GM21528 (cell line): ENCODE measurements around the gene TCP11L2.
"Not testable (repeated sequence)": the region's sequence is repeated elsewhere in the genome, so short reads cannot be mapped to it uniquely, and the experiment has no call there.

Experiments
- ATAC-seq: cut with Tn5 transposase; IDR thresholded peaks from one replicate; pipeline ENCODE4 v1.9.1; 2021; ENCODE audit warnings: mild to moderate bottlenecking, moderate library complexity; ENCODE audit not compliant: unreplicated experiment, low FRiP score

Gene TCP11L2

GRCh38 chr12:106304001-106304421 lies 1.5 kb downstream of the TCP11L2 start:
- no peak for ATAC-seq

DNA sequence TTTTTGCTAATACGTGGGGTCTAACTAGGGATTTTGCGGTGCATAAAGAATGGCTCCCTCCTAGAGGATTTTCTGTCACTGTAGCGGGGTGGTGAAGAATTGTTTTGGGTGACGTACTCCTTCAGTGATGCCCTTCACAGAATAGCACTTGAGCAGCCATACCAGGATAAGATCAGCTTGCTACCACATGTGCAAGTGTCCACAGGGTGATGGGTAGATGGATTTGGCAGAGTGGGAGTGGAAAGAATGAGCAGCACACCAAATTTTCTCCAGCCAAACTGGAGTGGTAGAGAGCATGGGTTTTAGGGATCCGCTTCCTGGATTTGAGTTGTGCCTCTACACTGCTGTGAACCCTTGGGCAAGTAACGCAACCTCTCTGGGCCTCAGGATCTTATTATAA lies 2.3 kb downstream of the TCP11L2 start:
- no peak for ATAC-seq

DNA sequence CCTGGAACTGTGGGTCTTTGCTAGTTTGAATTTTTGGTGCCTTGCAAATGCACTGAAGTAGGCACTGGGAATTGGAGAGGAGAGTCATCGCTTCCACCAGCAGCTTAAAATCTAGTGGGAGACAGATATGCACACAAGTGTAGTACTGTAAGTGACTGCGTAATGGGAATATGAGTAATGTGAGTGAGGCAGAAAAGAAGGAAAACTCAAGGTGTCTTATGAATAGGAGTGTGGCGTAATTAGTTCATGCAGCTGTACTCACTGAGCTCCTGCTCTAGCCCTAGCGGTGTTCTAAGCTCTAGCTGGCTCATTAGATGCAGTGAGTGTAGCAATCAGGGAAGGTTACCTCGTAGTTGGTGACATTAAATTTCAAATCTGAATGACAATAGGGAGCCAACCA lies 2.8 kb downstream of the TCP11L2 start:
- no peak for ATAC-seq

GRCh38 chr12:106307181-106307580 lies 4.6 kb downstream of the TCP11L2 start:
- ATAC-seq = no peak

- ATAC-seq = no peak
These were observed 5.6 kb downstream of the TCP11L2 start for GRCh38 chr12:106308121-106308520.

GRCh38 chr12:106308611-106309010 lies 6.1 kb downstream of the TCP11L2 start:
- ATAC-seq = no peak

DNA sequence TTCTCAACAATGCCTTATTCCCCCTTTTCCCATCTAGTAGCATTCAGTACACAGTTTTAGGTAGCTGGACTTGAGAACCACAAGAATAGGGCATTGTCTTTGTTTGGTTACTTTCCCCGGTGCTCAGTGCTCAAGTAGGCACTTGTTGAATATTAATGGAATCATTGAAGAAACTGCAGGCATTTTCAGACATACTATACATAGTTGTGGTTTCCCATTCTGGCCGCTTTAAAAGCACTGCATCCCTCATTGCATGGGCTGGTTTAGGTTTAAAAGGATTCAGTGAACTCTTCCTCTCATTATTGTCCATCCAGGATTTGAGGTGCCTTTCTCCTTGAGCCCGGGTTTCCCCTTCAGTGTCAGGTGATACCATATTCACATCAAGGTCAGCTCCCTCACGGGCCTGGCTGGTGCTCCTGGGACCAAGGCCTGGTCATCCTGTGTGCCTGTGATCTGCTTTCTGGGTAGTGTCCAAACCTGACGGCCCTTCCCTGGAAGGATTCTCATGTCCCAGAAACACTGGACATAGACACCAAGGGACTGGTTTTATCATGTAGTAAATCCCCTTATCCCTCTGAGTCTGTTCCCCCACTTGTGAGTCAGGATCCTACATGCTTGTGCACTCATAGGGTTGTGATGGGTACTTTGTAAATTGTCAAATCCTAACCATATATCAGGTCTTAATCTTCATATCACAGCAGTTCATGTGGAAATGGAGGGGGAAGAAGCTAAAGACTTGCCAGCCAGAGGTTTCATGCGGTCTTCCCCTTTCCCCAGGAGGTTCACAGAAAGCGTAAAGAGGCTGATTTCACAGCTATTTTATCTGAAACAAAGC lies 7.4 kb downstream of the TCP11L2 start:
- ATAC-seq = no peak

GRCh38 chr12:106310687-106311086 lies 8.2 kb downstream of the TCP11L2 start:
- ATAC-seq = no peak

DNA sequence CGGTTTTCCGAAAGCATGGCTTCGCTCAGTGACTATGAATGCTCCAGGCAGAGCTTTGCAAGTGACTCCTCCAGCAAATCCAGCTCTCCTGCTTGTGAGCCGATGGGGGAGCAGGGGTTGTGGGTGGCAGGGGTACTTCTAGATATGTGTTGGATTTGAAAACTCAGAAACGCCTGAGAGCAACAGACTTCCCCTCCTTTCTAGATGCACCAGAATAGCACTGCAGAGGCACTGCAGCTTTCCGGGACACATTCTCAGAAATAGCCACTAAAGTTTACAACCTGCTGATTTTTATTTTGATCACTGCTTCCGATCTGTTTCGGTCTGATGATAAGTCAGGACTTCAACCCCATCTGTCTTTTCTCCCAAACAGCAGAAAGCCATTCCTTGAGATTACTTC lies 8.6 kb downstream of the TCP11L2 start:
- ATAC-seq = no peak

DNA sequence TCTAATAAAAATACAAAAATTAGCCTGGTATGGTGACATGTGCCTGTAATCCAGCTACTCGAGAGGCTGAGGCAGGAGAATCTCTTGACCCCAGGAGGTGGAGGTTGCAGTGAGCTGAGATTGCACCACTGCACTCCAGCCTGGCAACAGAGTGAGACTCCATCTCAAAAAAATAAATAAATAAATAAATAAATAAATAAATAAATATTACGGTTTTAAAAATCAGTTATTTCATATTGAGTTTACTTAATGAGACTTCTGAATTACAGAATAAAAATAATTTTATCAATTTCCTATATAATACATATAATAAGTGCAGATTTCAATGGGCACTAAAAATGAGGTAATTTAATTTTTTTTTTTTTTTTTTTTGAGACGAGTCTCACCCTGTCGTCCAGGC lies 10.9 kb downstream of the TCP11L2 start:
- ATAC-seq = not testable (repeated sequence)

DNA sequence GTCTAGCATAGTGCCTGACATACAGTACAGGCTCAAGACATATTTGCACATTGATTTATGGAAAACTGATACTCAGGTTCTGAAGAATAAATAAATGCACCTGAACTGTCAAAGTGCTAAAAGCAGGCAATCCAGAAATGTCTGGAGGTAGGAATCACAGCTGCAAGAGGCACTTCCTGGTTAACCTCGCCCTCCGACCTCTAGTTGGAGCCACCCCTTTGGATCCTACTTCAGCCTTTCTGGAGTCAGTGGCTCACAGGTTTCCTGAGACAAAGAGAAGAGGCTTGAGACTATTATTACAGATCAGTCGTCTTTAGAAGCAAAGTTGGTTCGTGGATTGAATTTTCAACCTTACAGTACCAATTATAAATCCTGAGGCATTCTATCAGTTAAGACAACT lies 13.0 kb downstream of the TCP11L2 start:
- ATAC-seq = no peak

DNA sequence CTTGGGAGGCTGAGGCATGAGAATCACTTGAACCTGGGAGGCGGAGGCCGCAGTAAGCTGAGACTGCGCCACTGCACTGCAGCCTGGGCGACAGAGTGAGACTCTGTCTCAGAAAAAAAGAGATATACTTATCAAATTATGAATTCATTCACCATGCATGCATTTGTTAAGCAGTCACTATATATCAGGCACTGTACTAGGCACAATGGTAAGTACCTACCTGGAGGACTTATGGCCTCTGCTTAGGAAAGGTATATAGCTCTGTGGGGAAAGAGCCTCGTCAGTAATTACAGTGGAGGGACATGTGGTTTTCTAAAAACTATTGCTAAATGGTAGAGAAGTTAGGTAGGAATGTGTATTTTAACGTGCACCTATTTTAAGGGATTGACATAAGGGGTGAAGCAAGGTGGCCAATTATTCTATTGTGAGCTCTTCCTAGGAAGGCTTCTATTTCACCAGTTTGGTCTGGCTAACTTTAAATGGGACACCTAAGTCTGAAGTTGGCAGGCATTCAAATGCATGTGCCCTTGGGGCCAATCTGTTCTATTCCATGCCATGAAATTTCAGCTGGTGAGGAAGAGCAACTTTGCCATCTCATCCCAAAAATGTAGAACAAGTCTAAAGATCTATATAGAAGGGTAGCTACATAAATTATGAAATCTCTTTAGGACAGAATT lies 15.0 kb downstream of the TCP11L2 start:
- no peak for ATAC-seq

GRCh38 chr12:106321139-106321850 lies 18.8 kb downstream of the TCP11L2 start:
- no peak for ATAC-seq

DNA sequence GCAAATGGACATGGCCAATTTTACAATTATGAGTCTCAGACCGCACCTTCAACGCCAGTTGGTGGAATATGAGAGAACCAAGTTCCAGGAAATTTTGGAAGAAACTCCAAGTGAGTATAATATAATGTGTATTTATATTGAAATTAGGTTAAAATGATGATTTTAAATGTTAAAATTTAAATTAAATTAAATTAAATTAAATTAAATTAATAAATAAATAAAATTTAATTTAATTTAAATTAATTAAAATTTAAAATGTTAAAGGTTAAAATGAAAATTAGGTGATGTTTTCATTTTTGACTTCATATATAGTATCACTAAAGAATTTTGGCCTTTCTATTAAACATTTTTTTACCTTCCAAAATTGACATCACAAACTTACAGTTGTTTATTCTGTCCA lies 21.0 kb downstream of the TCP11L2 start:
- no peak for ATAC-seq

DNA sequence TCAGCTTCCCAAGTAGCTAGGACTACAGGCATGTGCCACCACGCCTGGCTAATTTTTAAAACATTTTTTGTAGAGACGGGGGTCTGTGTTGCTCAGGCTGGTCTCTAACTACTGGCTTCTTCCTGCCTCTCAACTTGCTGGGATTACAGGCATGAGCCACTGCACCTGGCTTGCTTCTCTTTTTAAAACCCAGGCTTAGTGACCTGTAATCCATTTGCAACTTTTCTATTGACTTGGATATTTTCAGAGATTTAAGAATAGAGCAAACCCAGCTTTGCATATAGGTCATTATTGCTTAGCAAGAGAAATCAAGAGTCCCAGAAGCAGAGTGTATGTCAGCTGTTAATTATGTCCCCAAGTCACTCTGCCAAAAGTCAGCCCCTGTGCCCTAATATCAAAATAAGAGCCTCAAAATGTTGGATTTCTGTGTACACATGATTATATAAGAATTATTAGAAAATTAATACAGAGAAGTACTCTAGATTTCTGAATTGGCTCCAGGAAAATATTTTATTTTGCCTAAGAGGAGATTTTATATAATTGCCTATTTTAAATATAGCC lies 24.9 kb downstream of the TCP11L2 start:
- no peak for ATAC-seq

DNA sequence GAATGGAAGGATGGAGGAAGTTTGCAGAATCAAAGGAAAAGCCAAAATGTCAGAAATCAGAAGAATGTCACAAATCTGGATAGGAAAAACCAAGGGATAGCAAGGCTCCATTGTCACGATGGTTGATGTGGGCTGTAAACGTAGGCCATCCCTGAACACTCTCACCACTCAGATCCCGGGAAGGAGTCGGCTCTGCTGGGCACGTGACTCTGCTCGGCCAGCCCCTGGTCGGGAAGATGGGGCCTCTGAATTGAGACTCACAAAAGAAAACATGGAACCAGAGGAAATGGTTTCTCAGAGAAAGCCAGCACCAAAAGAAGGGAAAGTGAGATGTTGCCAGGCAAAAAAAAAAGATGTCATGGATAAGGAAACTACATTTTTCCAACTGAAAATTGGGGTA lies 26.2 kb downstream of the TCP11L2 start:
- no peak for ATAC-seq

DNA sequence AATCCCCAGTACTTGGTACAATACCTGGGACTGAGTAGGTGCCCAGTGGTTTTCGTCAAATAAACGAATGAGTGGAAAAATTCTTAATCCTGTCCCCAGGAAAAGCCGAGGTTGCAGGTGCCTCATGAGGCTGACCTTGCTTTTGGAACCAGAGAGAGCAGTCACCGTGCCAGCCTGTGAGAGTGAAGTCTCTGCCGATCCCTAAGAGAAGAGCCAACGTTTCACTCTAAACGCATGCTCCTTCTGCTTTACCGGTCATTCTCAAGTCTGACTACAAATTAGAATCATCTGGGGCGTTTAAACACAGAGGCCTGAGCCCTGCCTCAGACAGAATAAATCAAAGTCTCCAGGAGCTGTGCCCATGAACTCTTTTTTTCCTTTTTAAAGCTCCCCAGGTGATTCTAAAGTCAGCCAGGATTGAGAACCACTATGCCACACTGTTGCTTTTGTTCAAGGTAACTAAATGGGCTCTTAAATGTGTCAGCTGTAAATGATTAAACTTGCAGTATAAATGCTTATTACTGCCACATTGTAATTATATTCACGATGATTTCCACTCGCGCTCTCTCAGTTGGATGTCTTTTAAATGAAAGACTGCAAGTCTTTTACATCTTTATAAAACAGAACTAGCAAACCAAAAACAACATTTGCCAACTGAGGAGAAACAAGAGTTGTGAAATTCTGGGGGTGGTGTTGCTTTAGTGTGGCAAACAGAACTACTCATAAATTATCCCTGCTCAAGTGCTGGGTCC lies 26.9 kb downstream of the TCP11L2 start:
- no peak for ATAC-seq

DNA sequence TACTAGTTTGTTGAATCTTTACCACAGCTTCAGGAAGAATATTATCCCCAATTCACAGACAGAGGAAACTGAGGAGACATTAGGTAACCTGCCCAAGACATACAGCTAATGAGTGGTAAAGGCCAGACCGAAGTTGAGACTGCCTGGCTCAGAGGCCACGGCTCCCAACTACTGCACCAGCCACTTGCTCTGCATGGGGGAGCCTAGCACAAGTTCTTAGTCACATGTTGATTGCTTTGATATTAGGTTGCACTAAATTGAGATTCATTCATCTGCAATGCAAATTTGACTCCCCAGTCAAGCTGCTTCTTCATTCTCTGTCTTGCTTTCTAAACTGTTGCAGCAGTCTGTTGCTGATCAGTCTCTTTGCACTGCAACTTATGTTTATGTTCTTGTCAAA lies 29.1 kb downstream of the TCP11L2 start:
- no peak for ATAC-seq

- ATAC-seq = no peak
These were observed 30.0 kb downstream of the TCP11L2 start for GRCh38 chr12:106332536-106332935.

DNA sequence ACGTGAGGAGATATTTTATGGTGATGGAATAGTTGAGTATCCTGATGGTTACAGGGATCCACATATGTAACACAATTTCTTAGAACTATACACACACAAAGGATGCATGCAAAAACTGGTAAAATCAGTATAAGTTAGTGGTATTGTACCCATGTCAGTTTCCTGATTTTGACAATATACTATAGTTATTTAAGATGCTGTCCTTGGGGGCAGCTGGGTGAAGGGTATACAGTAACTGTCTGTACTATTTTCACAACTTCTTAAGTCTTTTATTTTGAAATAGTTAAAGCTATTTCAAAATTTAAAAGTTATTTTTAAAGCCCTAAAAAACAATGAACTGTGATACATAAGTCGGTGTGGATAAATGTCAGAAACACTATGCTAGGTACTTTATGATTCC lies 30.5 kb downstream of the TCP11L2 start:
- no peak for ATAC-seq
